ENCODE measurements around the gene ERBB4.

Gene ERBB4

DNA sequence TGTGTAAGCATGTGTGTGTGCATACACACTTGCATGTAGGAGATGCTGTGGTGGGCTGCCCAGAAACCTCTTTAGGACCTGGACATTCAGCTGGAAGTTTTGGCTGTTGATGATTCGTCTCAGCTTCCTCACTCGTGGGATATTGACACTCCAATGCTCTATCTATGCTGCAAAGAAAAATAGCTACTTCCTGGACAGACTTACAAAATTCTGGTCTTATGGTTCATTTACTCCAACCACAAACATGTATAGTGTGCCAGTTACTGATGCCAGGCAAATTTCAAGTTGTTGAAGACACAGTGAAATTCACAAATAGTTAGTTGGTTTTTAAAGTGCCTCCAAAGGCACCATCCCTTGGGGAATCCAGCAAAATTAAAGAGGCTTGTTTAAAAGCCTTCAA, 1099.6 kb downstream of the ERBB4 start:
- H3K4me3 ChIP-seq (replicated peaks; ENCODE audit: low read depth, low read length) = no peak overlapping the region
- no peak for DNase-seq (ENCODE audit: extremely low read depth, low read depth)

GRCh38 chr2:211437396-211437795, 1101.2 kb downstream of the ERBB4 start:
- no peak for DNase-seq (ENCODE audit: extremely low read depth, low read depth)
- no peak overlapping the region for H3K4me3 ChIP-seq (replicated peaks; ENCODE audit: low read depth, low read length)
- TF ChIP-seq, protein P1, sequence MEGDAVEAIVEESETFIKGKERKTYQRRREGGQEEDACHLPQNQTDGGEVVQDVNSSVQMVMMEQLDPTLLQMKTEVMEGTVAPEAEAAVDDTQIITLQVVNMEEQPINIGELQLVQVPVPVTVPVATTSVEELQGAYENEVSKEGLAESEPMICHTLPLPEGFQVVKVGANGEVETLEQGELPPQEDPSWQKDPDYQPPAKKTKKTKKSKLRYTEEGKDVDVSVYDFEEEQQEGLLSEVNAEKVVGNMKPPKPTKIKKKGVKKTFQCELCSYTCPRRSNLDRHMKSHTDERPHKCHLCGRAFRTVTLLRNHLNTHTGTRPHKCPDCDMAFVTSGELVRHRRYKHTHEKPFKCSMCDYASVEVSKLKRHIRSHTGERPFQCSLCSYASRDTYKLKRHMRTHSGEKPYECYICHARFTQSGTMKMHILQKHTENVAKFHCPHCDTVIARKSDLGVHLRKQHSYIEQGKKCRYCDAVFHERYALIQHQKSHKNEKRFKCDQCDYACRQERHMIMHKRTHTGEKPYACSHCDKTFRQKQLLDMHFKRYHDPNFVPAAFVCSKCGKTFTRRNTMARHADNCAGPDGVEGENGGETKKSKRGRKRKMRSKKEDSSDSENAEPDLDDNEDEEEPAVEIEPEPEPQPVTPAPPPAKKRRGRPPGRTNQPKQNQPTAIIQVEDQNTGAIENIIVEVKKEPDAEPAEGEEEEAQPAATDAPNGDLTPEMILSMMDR (IDR thresholded peaks at IDR 0.05; ENCODE audit: low read depth, low read length, missing control alignments) = no peak

More for the DNA sequence above, 1099.6 kb downstream of the ERBB4 start:
- TF ChIP-seq, protein P1 (IDR thresholded peaks at IDR 0.05; ENCODE audit: low read depth, low read length, missing control alignments) = no peak

- TF ChIP-seq, protein P1 (IDR thresholded peaks at IDR 0.05; ENCODE audit: low read depth, low read length, missing control alignments) = no peak
- DNase-seq (ENCODE audit: extremely low read depth, low read depth) = no peak
- no peak overlapping the region for H3K4me3 ChIP-seq (replicated peaks; ENCODE audit: low read depth, low read length)
These were observed 1102.4 kb downstream of the ERBB4 start for GRCh38 chr2:211436182-211436581.

DNA sequence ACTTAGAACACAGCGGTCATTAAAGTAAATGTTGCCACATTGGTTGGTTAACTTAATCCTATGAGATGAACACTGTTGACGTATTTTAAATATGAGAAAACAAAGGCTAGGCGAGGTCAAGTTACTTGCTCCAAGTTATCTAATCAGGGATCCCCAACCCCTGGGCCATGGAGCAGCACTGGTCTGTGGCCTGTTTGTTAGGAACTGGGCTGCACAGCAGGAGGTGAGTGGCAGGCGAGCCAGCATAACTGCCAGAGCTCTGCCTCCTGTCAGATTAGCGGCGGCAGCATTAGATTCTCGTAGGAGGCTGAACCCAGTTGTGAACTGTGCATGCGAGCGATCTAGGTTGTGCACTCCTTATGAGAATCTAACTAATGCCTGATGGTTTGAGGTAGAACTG, 1103.3 kb downstream of the ERBB4 start:
- DNase-seq (ENCODE audit: extremely low read depth, low read depth) = no peak

DNA sequence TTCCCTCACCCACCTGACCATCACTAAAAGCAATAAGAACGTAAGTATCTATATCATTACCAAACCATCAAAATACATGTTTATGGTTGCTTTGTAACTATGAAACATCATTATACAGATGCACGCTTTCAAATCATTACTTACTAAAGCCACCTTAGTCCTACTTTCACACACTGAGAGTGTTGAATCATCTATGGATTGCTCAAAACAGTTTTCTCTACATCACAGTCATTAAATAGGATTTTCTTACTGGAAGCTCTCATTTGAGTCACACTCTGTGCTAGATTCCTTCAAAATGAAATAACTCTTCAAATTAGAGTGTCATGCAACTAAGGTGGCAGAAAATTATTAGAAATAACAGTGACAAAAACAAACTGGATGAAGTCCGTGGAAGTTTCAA, 1103.8 kb downstream of the ERBB4 start:
- DNase-seq (ENCODE audit: extremely low read depth, low read depth) = no peak
- TF ChIP-seq, protein P1 (IDR thresholded peaks at IDR 0.05; ENCODE audit: low read depth, low read length, missing control alignments) = no peak
- no peak overlapping the region for H3K4me3 ChIP-seq (replicated peaks; ENCODE audit: low read depth, low read length)

More for the DNA sequence above, 1103.3 kb downstream of the ERBB4 start:
- TF ChIP-seq, protein P1 (IDR thresholded peaks at IDR 0.05; ENCODE audit: low read depth, low read length, missing control alignments) = no peak
- no peak overlapping the region for H3K4me3 ChIP-seq (replicated peaks; ENCODE audit: low read depth, low read length)

DNA sequence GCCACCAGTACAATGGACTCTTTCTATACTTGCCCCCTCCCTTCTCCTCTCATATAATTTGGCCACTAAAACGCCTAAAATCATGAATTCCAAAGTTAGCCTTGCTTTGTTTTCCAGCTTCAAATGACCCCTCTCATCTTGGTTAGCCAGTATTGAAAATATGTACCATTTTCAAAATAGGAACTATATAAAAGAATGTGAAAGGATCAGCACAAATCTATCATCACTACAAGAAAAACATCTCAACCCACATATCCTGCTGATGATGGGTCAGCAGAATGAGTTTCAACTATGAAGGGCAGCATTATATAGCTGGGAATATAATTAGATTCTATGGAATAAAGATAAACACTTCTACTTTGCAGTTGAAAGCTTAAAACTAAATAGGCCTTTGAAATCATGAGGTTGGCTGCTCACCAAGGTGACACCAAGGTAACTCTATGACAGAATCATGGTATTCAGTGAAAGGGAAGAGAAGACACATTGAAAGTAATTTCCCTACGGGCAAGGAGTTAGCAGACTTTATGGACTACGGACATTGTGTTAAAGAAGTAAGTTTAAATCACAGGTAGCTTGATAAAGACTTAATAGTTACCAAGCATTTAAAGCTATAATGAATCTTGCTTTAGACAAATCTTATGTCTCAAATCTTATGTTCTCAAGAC, 1109.2 kb downstream of the ERBB4 start:
- no peak overlapping the region for H3K4me3 ChIP-seq (replicated peaks; ENCODE audit: low read depth, low read length)
- DNase-seq (ENCODE audit: extremely low read depth, low read depth) = no peak
- TF ChIP-seq, protein P1 (IDR thresholded peaks at IDR 0.05; ENCODE audit: low read depth, low read length, missing control alignments) = no peak

DNA sequence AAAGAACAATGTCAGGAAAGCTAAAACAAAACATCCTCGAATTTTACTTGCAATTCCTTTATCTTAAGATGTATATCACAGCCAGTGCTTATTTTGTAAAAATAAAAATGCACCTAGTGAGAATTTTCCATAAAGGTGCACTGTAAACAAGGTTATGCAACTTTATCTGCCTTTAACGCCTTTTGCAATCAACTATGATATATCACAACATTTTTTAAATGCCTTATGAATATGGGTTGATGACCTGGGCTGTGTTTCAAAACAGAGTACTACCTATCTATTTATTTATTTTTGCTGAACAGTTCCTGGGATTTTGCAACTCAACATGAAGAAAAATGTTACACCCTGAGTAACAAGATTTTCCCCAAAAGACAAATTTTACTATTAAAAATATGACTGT, 1112.4 kb downstream of the ERBB4 start:
- TF ChIP-seq, protein P1 (IDR thresholded peaks at IDR 0.05; ENCODE audit: low read depth, low read length, missing control alignments) = no peak
- DNase-seq (ENCODE audit: extremely low read depth, low read depth) = no peak
- H3K4me3 ChIP-seq (replicated peaks; ENCODE audit: low read depth, low read length) = no peak overlapping the region
